GM21576 (cell line): ENCODE results near the gene TEKT4.
"Not testable (repeated sequence)": the region's sequence is repeated elsewhere in the genome, so short reads cannot be mapped to it uniquely, and the experiment has no call there.

Source experiments
- ATAC-seq: cut with Tn5 transposase; IDR thresholded peaks from one replicate; pipeline ENCODE4 v1.9.1; 2021; ENCODE audit warnings: mild to moderate bottlenecking, moderate library complexity; ENCODE audit not compliant: unreplicated experiment

Gene TEKT4

GRCh38 chr2:94875820-94876522 lies 4.7 kb downstream of the TEKT4 start:
- ATAC-seq, result no peak

DNA sequence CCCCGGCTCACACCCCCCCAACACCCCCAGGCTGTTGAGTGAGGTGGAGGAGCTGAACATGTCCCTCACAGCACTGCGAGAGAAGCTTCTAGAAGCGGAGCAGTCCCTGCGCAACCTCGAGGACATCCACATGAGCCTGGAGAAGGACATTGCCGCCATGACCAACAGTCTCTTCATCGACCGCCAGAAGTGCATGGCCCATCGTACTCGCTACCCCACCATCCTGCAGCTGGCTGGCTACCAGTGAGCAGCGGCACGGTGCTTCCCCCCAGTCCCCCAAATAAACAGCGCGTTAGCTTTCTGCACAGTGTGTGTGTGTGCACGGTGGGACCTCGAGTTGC lies 5.3 kb downstream of the TEKT4 start:
- no peak for ATAC-seq

DNA sequence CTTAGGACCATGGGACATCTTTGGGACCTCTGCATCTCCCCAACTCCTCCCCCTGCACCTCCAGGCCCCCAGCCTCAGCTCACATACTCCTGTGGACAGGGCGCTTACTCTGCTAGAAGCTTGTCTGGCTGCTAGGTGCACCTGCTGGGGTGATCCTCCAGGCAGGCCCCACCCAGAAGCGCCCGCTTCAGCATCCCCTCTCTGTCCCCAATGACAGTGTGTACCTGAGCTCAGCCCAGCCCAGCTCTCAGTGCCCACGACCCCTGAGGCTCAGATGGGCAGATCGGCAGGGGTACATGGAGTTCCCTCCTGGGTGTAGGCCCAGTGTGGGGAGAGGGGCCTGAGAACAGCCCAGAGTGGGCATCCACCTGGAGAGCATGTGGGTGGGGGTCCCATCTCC lies 5.9 kb downstream of the TEKT4 start:
- no peak for ATAC-seq

- ATAC-seq, result not testable (repeated sequence)
Measured at GRCh38 chr2:94878575-94878974, 7.3 kb downstream of the TEKT4 start.

- no peak for ATAC-seq
Measured at GRCh38 chr2:94879314-94879981, 8.2 kb downstream of the TEKT4 start.

GRCh38 chr2:94879982-94880377 lies 8.8 kb downstream of the TEKT4 start:
- no peak for ATAC-seq

GRCh38 chr2:94880507-94880906 lies 9.3 kb downstream of the TEKT4 start:
- no peak for ATAC-seq

DNA sequence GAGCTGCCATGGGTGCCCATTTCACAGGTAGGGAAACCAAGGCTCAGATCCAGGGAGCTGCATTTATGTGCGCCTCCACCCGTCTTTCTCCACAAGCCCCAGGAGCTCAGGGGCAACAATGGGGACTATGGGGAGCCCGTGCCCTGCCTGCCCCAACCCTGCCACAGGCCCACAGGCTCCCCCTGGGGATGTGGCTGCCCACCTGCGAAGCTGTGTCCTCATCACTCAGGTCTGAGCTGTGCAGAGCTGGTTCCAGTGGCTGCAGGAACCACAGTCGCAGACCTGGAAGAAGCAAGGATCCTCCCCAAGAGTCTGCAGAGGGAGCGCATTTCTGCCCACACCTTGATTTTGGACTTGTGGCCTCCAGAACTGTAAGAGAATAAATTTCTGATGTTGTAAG lies 9.8 kb downstream of the TEKT4 start:
- ATAC-seq, result no peak

DNA sequence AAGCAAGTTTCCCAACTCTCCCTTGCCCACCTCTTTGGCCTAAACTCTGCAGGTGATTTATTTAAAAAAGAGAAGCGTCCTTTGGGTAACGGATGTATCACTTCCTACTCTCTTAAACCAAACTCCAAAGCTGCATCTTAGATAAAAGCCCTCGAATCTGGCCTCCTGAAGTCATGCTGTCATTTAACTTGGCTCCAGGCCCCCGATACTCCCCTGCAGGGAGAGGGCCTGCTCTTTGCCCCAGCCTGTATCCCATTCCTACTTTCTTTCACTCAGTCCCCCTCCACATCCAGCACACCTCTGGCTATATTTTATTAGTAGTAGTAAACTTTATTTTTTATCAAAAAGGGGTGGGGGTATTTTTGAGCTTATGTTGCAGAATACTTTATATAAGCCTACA lies 19.0 kb downstream of the TEKT4 start:
- ATAC-seq, result no peak

DNA sequence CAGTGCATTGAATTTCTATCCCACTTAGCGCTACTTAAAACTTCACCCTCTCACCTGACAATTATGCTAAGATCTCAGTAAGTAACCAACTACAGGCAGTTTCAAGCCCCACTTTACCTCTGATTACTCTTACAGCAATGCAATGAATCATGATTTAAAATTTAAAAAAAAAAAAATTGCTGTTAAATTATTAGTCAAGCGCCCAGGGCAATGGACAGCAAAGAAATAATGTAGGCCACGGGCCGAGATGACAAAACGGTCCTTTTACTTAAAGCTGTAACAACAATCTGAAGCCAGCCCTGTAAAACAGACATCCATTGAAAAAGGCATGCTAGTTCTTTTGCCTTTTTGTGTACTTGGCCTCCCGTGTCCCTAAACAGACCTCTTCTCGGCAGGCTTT lies 24.0 kb downstream of the TEKT4 start:
- ATAC-seq, result not testable (repeated sequence)

GRCh38 chr2:94906976-94907375 lies 35.7 kb downstream of the TEKT4 start:
- ATAC-seq, result not testable (repeated sequence)

DNA sequence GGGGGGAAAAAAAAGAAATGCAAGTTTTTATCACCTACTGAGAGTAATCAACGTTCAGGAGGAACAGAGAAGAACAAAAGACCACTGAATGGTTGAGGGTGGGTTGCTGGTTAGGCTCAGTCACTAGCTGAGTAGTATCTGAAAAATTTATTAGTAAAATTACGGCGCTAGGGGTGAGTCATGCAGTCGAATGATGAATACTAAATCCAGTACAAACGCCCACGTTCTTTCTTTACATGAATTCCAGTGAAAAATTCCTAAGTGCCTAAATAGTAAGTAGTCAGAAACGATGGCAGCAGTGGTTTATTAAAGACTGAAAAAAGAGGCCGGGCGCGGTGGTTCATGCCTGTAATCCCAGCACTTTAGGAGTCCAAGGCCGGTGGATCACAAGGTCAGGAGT lies 52.0 kb downstream of the TEKT4 start:
- no peak for ATAC-seq

DNA sequence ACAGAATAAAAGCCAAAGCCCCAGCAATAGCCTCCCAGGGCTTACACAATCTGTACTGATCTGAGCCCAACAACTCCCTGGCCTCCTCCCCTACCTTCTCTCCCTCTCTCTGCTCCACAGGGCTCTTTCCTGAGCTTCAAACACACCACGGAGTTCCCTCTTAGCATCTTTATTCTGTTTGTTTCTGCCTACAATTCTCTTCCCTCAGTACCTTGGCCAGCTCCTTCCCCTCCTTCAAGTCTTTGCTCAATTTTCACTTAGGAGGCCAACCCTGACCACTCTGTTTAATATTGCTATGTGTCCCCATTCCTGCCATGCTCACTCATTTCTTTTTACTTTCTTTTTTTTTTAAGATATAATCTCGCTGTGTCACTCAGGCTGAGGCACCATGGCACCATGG lies 53.8 kb downstream of the TEKT4 start:
- not testable (repeated sequence) for ATAC-seq
